Inflammatory macrophage treated with lipopolysaccharide for 1 hour (primary cell): Measurements from ENCODE around the gene NEO1.

ENCODE experiments used
- DNase-seq, 2 donors: peaks; one replicate each; pipeline ENCODE4 v3.0.0-alpha.2; 2020 to 2022

Gene NEO1

DNA sequence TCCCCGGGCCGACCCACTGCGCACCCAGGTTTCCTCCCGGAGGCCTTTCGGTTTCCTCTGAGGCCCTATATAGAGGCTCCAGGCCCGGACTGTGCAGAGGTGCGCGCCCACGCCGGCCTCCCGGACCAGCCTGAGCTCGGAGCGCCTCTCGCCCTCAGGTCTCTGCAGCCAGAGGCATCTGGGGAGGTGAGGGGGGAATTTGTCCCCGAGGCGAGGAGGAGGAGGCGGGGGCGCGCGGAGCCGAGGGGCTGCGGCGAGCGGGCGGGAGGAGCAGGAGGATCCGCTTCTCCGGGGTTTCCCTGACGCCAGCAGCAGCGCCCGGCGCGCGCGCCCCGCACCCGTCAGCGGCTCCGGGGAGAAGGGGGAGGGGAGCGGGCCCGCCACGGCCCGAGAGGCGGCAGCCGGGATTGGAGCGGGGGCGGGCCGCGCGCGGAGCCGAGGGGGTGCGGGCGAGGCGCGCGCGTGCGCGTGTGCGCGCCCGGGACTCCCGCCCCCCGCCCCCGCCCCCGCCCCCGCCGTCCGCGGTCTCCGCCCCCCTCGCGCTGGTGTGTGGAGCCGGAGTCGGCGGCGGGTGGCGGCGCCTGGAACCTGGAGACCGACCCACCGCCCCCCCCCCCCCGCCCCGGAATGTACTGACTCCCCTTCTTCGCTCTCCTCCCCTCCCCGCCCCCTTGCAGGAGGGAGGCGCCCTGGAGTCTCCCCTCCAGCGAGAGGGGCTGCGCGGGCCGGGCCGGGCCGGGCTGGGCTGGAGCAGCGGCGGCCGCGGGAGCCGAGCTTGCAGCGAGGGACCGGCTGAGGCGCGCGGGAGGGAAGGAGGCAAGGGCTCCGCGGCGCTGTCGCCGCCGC lies at the start of gene NEO1:
Gene NEO1, plus strand, starts transcription at position 657 of the 846 bp plus-strand sequence. CDS start 213 bp downstream, outside the sequence.
- peak; percentile 25 to 28 for DNase-seq

- no peak for DNase-seq
Measured at GRCh38 chr15:73004462-73004861, 47.8 kb upstream of the NEO1 start.

- DNase-seq = no peak
Measured at GRCh38 chr15:73005032-73005431, 47.2 kb upstream of the NEO1 start.

DNA sequence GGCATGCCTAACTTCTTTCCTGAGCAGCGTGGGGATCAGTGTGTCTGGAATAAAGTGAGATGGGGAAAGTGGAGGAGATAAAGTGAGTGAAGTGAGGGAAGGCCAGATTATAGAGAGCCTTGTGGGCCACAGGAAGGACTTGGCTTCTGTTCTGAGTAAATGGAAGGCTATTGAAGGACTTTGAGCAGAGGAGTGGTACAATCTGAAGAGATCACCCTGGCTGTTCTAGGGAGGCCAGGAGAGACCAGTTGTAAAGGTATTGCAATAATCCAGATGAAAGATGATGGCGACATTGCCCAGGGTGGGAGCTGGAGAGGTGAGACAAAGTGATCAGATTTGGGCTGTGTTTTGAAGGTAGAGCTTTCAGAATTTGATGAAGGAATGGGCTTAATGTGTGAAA lies 46.8 kb upstream of the NEO1 start:
- no peak for DNase-seq

- DNase-seq = no peak
Measured at GRCh38 chr15:73006523-73006922, 45.7 kb upstream of the NEO1 start.

- DNase-seq = no peak
Measured at GRCh38 chr15:73009066-73010056, 42.9 kb upstream of the NEO1 start.

- no peak for DNase-seq
Measured at GRCh38 chr15:73010154-73011152, 41.8 kb upstream of the NEO1 start.

GRCh38 chr15:73014904-73015303 lies 37.4 kb upstream of the NEO1 start:
- no peak for DNase-seq

DNA sequence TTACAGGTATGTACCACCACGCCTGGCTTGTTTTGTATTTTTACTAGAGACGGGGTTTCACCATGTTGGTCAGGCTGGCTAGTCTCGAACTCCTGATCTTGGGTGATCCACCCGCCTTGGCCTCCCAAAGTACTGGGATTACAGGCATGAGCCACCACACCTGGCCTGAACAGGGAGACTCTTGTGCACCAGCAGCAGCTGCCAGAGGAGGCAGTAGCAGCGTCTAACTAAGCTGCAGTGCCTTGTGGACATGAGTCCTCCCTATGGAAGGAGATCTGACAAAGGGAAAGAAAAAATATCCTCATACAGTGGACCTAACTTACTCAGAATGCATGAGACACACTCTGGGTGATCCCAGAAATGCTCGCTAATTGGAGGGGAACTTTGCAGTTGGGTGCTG lies 36.8 kb upstream of the NEO1 start:
- DNase-seq = no peak

GRCh38 chr15:73017987-73018386 lies 34.3 kb upstream of the NEO1 start:
- DNase-seq = no peak

DNA sequence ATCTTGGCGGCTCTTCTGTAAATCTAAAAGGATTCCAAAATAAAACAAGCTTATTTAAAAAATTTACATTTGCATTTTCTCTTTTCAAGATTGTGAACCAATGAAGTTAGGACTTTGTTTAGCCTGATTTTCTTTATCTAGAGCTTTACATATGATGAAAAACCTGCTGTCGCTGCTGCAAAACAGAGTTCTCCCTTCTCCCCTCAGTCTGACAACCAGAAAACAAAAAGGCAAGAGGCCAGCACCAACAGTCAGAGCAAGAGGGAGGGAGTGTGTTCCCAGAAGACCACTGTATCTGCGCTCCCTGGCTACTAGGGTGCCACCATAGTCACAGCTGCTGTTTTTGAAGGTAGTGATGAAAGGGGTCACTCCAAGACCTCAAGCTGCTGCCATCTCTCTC lies 33.1 kb upstream of the NEO1 start:
- DNase-seq = no peak

- DNase-seq = no peak
Measured at GRCh38 chr15:73019601-73020146, 32.6 kb upstream of the NEO1 start.

DNA sequence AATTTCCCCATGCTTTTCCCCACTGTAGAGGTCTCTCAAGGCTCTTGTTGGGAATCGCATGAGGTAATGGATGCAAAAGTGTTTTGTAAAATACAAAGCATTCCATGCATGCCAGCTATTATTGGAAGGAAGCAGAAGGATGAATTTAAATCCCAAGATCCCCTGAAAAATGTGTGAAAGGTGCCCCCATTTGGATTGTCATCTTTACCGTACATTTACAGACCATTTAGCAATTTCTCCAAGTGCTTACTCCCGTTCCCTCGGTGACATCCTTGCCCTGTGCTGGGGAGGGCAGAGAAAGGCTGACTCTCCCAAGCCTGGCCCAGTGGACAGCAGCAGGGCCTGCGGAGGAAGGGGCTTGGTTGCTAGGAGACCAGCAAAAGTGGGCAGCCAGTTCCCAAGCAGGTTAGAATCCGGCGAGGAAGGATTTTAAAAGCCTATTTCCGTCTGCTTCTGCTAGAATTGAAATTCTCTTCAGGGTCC lies 31.1 kb upstream of the NEO1 start:
- DNase-seq = no peak

DNA sequence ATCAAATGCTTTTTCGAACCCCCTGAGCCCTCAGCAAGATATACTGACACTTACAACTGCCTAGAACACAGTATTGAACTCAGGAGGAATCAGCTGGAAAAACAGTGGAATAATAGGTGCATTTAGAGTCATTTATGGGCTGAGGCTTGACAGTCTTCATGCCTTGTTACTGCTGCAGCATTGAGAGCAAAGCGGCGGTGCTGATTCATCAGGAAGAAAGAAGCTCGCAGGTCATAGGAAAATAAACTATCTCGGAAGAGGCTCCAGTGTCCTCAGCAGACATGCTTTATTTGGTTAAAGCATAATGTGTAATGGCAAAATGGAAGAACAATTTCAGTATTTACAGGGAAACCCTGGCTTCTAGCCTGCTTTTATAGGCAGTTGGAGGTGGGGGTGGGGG lies 30.1 kb upstream of the NEO1 start:
- no peak for DNase-seq

GRCh38 chr15:73023071-73023470 lies 29.2 kb upstream of the NEO1 start:
- no peak for DNase-seq

DNA sequence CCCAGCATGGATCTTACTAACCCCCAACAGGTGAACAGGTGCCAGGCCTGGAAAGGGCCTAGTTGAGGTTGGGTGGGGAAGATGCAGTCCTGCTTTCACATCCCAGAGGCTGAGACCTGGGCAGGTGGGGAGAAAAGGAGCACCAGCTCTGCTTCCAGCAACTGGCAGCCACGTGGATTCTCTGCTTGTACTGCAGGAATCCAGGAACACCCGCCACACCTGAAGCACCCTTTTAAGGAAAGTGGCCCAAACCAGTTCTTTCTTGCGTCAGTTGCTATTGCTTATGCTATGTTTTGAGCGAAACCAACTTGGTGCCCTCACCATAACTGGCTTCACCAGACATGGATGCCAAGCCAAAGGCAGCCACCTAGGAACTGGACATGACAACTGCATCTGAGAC lies 28.1 kb upstream of the NEO1 start:
- DNase-seq = no peak

- no peak for DNase-seq
Measured at GRCh38 chr15:73026511-73027054, 25.7 kb upstream of the NEO1 start.

DNA sequence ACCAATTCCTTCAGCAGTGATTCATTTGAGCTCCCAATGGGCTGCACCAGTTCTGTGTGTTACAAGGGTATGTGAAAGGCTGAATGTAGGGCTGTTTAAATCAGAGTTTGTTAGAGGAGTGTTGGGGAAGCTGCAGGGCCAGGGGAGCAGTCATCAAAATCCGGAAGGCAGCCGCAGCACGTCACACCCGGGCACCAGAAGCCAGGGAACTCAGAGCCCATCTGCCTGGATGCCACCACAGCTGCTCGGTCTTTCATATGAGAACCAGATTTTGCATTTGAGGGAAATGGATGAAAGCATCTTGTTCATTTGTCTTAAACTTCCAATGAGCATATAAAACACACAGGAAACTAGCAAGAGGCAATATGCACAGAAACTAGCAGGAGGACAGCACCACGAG lies 24.2 kb upstream of the NEO1 start:
- DNase-seq = no peak

GRCh38 chr15:73028831-73029451 lies 23.3 kb upstream of the NEO1 start:
- DNase-seq = no peak

- DNase-seq = no peak
Measured at GRCh38 chr15:73030122-73030679, 22.1 kb upstream of the NEO1 start.

DNA sequence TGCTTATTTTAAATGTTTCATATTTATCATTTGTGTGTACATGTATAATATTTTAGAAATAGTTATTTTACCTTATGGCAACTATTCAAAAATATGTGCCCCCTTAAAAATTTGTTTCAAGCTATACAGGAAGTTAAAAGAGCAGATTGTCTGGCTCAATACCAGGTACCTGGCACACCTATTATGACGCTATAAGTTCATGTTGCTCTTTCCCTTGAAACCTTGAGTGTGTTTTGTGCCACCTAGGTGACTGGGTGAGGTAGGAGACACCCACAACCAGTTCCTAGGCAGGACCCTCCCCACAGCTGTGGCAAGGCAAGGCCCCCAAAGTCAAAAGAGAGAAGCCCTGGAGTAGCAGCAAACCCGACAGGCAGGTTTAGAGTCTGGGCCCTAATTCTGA lies 20.6 kb upstream of the NEO1 start:
- DNase-seq = no peak
